Activated CD4-positive, alpha-beta T cell treated with anti-CD3 and anti-CD28 coated beads, Interleukin-2, amount 50 U/mL, for 24 hours (primary cell): Measurements from ENCODE around the gene ONECUT1.

Experiments
- DNase-seq, 2 donors: peaks; one replicate each; pipeline ENCODE4 v3.0.0-alpha.2; 2020; ENCODE audit warnings: low read depth in 1 of 2, low spot score in 1 of 2

Gene ONECUT1

DNA sequence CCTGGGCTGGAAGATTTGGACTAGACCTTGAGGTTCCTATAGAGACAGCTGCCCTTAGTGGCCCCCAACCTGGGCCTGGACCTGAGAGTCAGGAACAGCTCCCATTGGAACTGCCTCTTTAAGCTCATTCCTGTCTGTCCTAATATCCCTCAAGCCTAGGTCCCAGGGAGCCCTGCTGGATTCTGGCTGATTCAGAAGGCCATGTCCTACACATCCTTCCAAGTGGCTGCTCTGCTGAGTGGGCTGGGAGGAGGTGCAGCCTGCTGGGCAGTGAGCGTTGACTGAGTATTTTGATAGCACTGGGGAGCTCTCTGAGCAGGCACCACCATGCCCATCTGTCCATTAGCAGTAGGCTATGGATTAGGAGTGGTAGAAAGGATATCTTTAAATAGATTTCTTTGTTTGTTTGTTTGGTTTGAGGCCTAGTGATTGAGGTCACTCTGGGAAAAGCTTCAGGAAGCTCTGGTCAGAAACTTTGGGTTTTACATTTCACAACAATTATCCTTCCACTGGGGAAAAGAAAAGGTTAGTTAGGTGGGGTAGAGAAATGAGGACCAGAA lies 56.4 kb downstream of the ONECUT1 start:
- no peak for DNase-seq

DNA sequence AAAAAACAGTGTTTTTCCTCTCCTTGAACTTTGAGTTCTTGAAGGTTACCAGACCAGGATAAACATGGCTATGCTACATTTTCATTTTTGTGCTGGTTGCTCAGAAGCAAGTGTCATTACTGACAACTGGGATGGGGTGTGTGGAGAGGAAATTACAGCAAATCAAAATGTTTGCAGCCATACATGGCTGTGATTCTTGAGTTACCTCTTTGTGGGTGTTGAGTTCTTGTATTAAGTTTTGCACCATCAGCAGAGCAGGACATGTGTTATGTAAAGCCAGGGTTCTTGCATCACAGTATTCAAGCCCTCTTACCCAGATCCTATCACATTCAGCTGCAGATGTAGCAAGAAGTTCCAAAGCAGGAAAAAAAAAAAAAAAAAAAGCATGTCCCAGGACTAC lies 57.0 kb downstream of the ONECUT1 start:
- DNase-seq = no peak

DNA sequence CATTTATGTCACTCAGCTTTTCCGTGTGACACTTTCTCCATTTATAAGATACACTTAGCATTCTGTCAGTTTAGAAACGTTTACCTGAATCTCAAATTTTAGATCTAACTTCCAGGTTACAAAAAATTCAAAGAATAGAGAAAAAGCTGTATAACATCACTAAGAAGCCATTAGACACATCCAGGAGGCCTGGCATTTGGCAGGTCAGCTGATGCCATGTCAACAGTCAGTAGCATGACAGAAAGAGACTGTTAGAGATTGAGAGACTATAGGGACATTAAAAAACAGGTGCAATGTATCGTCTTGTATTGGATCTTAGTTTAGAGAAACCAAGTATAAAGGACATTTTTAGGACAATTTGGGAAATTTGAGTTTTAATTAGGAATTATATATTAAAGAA lies 57.6 kb downstream of the ONECUT1 start:
- no peak for DNase-seq

DNA sequence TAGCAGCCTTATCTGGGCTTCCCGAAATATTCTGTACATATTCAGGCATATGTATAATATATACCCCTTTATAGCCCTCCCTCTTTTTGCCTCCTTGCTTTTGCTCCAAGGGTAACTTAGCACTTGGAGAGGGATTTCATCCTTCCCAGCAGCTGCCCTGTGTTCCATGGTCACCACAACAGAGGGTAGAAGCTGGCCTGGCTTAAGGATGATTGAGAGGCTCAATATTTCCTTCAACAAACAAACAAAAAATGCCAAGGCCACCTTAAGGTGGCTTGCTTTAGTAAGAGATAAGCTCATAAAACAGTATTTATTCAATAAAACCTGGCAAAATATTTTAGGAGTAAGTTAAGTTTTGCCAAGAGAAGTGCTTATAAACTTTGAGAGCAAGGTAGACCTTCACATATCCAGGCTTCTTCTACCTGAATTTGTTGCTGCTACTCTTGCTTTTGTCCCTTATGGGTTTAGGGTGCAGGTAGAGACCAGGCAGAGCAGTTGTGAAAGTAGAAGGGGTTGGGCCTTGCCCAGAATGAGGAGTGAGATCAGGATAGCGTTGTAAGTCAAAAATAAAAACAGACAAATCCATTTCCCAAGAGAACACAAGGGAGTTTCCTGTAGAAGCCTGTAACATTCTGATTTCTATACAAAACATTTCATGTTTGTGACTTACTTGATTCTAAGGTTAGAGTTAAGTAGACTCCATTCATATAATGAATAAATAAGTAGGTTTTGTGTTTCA lies 58.2 kb downstream of the ONECUT1 start:
- no peak for DNase-seq

DNA sequence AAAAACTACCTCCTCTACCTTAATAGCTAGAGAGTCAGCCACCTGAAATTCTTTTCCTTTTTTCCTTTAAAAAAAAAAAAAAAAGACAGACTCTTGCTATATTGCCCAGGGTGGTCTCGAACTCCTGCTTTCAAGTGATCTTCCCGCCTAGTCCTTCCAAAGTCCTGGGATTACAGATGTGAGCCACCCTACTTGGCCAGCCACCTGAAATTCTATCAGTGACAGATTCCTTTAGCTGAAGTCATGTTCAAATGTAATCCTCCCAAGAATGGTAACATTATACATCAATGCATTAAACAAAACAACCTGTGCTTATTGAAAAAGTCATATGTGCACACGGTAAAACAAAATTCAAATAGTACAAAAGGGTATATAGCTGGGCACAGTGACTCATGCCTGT lies 59.1 kb downstream of the ONECUT1 start:
- DNase-seq = no peak

DNA sequence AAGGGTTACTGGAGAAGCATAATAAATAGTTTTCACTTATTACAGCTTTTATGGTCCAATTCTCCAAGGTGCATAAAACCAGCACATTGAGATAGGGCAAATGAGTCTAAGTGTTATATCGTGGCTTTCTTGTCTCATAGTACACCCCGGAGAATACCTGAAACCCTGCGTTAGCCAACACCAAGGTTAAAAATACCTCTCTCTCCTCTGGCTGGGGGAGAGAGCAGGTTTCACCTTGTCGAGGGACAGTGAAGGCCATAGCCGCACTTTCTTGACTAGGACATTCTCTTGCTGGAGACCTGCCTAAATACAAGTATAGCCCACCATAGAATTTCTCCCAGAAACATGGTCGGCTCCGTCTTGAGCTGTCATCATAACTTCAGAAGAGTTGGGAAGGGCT lies 59.5 kb downstream of the ONECUT1 start:
- DNase-seq = no peak

DNA sequence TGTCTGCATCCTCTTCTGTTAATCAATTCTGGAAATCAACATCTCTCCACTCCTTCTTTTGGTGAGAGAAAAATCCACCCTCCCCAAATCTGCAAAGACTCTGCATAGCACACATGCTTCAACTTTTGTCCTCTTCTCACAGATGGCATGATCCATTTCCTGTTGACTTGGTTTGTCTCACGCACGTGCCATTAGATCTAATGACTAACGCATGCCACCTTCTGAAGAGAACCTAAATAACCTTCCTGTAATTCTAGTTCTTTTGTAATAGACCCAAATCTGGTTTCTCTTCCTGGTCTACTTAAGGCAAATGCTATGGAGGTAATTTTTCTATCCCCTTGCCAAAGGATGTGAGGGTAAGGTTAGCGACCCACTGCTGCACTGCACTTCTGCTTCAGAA lies 60.0 kb downstream of the ONECUT1 start:
- DNase-seq = peak in 1 of 2 donors; percentile 33

DNA sequence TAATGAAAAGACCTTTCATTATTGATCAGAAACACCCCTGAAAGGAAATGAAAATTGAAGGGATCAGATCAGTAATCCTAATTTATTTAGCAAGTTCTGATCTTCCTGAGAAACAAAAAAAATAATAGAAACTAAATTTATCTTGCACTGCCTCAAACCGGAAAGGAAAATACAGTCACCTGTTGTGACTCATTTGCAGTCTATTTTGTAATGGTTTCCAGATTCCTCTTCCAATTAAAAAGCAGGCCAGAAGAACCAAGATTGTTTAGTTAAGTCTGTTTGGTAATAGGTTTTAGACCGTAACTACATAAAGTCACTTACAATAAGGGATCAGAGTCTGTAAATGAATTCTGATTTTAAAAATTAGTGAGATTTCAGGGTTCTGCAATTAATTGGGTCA lies 61.2 kb downstream of the ONECUT1 start:
- no peak for DNase-seq

DNA sequence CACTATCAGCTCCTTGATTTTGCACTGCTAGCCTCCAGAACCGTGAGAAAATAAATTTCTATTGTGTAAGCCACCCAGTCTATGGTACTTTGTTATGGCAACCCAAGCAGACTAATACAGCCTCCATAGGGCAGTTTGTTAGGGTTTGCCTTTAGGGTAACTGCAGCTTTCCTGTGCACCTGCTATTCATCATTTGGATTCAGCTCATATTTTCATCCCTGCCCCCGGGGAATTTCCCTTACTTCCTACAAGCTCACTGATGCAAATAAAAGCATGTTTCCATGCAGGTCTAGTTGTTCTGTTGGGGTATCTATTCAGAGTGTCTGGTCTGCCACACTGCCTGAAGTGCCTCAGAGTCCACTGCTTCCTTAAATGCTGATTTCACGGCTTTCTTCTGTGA lies 62.3 kb downstream of the ONECUT1 start:
- no peak for DNase-seq

DNA sequence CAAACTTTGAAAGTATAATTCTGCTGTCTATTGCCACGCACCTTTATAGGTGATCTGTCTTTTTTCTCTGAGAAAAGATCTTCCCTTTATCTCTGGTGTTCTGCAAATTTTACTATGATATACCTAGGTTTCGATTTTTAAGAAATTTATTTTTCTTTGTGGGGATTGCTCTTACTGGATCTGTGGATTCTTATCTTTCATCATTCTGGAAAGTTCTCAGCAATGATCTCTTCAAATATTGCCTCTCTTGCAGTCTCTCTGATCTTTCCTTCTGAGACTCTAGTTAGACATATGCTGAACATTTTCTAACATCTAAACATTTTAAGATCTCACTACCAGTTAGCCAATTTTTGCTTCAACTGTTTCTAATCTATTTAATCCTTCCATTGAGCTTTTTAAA lies 63.9 kb downstream of the ONECUT1 start:
- DNase-seq = no peak

DNA sequence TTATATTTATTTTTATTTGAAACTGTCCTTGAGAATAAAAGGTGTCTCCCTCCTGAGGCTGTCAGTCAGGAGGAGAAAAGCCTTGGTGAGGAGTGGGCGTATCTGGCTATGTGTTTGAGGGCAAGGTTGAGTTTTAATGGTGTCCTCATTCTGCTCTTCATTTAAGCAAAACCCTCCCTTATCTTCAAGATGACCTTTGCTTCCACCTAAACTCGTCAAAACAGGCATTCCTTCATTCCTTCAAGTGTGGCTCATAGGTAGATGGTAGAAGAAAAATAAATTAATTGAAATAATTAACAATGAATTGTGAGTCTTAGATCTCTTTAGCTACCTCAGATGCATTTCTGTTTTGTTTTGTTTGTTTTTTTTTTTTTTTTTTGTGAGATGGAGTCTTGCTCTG lies 71.6 kb downstream of the ONECUT1 start:
- no peak for DNase-seq

DNA sequence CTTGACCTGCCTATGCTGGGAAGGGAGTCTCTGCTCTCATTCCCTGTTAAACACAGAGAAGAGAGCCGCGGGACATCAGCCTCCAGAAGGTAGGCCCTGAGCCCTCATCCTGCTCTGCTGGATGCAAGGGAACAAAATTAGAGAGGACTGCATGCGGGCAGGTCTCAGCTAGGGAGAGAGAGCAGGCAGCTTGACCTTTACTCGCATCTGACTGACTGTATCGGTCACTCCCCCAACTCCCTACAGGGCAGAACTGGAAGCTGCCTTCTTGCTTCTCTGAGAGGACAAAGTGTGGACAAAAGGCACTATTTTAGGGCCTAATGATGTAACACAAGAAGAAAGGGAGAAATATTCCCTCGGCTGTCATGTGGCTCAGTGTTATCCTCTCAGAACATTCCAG lies 72.2 kb downstream of the ONECUT1 start:
- no peak for DNase-seq

DNA sequence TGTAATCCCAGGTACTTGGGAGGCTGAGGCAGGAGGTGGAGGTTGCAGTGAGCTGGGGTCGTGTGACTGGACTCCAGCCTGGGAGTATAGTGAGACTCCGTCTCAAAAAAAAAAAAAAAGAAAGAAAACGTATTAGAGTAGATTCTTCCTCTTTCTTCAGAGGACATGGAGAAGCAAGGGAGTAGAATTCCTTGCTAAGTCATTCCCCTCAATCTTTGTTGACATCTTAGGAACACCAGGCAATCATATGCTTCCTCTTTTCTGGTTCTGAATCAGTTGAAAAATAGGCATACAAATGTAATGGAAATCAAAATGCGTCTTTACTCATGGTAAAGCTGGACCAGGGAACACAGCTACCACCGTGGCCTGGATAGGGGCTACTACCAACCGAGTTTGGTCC lies 72.7 kb downstream of the ONECUT1 start:
- DNase-seq = no peak

DNA sequence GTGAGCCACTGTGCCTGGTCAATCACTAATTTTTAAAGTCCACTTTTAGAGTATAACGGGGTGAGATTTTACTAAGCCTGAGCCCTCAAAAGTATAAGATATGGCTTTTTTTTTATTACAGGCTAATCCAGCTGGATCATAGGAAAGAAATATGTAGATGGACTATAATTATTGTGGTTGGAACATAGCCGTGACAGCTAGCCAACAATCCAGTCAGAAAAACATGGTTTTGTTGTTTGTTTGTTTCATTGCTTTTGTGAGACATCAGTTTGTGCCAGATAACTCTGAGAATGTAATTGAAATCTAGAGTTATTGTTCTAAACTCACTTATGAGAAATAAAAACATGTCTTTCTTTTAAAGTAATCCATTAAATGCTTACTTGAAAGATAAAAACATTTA lies 73.6 kb downstream of the ONECUT1 start:
- no peak for DNase-seq

DNA sequence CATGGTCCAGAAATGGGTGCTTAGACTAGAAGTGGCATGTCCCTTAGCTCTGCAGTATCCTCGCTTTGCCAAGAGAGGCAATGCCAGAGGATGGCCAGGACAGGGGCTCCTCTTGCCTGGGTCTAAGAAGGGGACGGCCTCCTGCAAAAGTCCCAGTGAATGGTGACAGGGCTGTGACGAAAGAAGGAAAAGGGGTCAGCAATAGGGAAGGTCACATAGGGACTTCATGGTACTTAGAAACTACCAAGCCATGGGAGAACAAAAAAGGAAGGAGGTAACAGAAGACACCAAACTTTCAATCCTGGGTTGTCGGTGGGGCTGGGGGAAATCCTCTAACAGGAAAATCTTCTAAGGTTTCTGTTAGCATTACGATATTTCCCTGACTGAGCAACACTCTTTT lies 74.7 kb downstream of the ONECUT1 start:
- DNase-seq = no peak

DNA sequence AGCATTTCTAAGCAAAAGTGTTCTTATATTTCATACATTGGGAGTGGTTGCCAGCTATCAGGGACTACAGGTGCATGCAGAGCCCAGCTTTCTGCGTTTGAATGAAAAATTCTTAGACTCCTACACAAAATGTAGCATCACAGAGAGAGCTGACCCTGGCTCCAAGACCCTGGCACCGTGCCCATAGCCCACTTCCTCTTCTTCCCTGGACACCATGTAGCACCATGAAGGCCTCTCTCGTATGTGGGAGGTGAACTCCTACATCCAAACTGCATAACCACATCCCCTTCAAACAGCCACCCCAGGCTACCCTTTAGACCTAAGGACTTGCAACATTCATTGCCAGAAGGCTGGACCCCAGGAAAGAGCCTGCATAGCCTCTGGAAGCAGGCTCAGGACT lies 75.2 kb downstream of the ONECUT1 start:
- DNase-seq = no peak

DNA sequence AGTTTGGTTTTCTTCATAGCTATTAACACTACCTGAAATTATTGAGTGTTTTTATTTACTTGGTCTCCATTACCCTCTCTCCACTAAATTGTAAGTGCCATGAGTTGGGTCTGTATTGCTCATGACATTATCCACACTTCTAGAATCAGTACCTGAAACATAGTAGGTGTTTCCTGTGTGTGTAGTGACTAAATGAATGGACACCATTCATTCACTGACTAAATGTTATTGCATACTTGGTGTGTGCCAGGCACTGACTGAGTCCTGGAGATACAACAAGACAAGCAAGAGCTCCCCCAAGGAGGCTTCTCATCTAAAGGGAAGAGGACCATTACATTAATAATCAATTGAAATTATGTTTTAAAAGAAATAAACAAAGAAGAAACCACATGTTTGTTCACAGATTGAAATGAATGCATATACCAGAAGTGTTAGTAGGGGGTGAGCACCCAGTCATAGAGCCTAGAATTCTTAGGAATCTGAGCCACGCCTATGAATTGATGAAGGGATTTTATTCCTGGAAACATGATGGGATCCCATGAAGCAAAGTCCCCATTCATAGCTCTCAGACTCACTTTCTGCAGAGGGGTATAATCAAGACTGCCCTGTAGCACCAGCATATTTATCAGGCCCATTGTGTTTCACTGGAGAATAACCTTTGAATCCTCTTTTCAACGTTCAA lies 79.3 kb downstream of the ONECUT1 start:
- DNase-seq = no peak

DNA sequence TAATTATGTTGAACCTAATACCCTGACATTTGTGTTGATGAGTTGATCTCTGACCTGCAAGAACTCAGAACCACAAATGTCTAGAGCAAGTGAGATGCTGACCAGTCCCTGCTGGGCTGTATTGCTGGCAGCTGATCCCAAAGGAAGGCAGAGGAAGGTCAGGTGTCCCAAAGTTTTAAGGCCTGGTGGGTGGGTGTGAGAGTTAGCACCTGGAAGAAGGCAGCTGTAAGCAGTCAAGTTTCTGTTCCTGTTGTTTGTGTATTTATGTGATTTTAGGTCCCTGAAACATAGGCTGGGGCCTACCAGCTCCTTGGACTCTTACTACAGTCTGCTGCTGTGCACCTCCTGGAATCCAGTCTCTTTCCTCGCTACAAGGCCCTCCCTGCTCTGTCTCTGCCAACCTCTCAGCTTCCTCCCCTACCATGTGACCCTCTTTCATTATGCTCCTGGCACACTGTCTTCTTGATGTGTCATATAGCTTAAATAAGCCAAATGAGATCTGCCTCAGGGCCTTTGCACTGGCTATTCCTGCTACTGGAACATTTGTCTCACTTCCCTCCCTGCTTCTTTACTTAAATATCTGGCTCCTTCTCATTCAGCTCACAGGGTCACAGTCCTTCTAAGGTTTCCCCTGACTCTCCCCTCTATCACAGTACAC lies 80.0 kb downstream of the ONECUT1 start:
- DNase-seq = no peak

DNA sequence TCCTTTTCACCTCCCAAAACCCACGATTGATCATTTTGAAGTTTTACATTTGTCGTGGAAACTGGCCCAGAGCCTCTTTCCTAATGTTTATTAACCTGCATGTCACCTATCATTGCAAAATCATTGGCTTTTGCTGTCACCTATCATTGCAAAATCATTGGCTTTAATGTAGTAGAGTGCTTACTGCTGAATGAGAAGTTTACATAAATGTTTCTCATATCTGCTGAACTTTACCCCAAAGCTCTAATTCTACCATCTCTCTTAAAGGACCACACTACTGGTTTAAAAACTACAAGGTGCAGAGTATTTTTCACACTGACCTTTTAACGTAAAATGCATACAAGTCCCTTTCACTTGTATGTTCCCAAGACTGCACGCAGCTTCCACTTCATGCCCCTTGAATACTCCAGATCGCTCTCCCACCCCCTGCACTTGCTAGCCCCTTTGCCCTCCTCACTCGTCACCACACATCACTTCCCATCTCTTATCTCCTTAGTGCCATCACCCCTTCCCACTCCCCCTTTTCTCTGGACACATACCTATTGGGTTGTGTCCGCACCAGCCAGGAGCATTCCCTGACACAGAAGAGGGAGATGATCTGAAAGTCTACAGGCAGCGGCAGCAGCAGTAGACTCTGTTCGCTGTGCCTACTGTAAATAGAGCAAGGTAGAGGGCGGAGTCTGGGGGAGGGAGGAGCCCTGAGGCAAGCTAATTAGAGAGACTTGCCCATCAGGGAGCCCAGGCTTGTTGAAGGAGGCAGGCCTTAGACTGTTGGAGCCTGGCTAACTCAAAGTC lies 80.8 kb downstream of the ONECUT1 start:
- no peak for DNase-seq
